WERI-Rb-1 (cell line): ENCODE measurements around the gene ARHGEF12.

Source experiments
- DNase-seq: peaks from one replicate; pipeline ENCODE4 v3.0.0-alpha.2; 2020
- H3K27ac ChIP-seq: fragments of 250-450 bp; sonication (Bioruptor Pico); 2 replicates; pipeline ENCODE4 v1.5.1; 2020; ENCODE audit warnings: mild to moderate bottlenecking, moderate library complexity
- H3K27me3 ChIP-seq: fragments of 250-450 bp; sonication (Bioruptor Pico); 2 replicates; pipeline ENCODE4 v1.5.1; 2021; ENCODE audit warnings: mild to moderate bottlenecking, low read depth, moderate library complexity; ENCODE audit not compliant: insufficient read depth, severe bottlenecking
- H3K36me3 ChIP-seq: fragments of 250-450 bp; sonication (Bioruptor Pico); 2 replicates; pipeline ENCODE4 v1.5.1; 2020; ENCODE audit warnings: mild to moderate bottlenecking, moderate library complexity
- H3K4me3 ChIP-seq: 2 replicates; pipeline ENCODE4 v1.5.1; 2011; ENCODE audit warnings: low read depth, mild to moderate bottlenecking, control low read depth, low read length
- H3K9me3 ChIP-seq: fragments of 250-450 bp; sonication (Bioruptor Pico); 2 replicates; pipeline ENCODE4 v1.5.1; 2021; ENCODE audit warnings: mild to moderate bottlenecking, moderate library complexity; ENCODE audit not compliant: severe bottlenecking
- CTCF ChIP-seq: IDR thresholded peaks from 2 replicates; pipeline ENCODE4 v1.5.1; 2011; ENCODE audit warnings: low read depth, mild to moderate bottlenecking, control low read depth, inconsistent platforms, low read length

ARHGEF12 gene

GRCh38 chr11:120529214-120529613 is 193.0 kb downstream of the ARHGEF12 start:
- Histone ChIP-seq H3K36me3 (no peaks in the 10 kb centered on the region), H3K27me3 (no peaks in the 10 kb centered on the region), H3K9me3 (no peaks in the 10 kb centered on the region), H3K4me3 (no peak overlapping the region), H3K27ac (no peak overlapping the region)
- TF ChIP-seq CTCF, result no peak
- DNase-seq, result no peak

- TF ChIP-seq CTCF, result no peak
- H3K9me3 ChIP-seq, result no peaks in the 10 kb centered on the region
- no peaks in the 10 kb centered on the region for H3K27me3 ChIP-seq
- no peaks in the 10 kb centered on the region for H3K36me3 ChIP-seq
- no peak overlapping the region for H3K27ac ChIP-seq
- no peak for DNase-seq
- no peak overlapping the region for H3K4me3 ChIP-seq
Observed at GRCh38 chr11:120529911-120530310, 193.7 kb downstream of the ARHGEF12 start.

DNA sequence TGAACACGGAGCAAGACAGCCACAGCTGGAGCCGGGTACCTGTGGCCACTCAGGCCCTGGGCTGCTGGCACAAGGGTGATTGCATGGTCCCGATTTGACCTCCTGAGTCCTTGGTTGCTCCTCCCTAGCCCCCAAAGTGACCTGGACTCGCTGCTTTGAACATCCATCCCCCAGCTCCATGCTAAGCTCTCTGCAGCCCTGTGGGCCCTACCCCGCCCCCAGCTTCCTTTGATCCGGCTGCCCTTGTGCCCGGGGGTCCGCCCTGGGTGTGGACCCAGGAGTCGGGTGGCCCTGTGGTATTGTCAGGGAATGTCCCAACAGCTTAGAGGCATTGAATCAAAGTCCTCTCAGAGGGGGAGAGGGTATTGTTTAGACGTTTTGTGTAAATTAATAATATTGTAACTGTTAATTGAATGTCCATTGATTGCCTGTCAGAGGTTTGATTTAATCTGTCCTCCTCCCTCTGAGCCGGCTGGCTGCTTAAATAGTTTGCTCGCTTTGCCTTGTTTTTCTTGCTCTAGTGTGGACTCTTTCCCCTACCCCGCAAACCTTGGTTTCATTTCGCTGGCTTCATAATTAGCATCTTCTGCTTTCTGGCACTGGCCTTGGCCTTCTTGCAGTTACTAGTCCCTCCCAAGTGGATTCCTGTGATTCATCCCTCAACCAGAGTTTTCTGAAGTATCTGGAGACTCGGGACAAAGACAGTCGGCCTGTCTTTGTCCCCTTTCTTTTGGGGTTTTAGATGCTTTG is 196.0 kb downstream of the ARHGEF12 start:
- Histone ChIP-seq H3K27ac (no peak overlapping the region), H3K4me3 (no peak overlapping the region)
- no peak for TF ChIP-seq CTCF

GRCh38 chr11:120532832-120533196 is 196.6 kb downstream of the ARHGEF12 start:
- Histone ChIP-seq H3K4me3 (no peak overlapping the region), H3K9me3 (no peaks in the 10 kb centered on the region), H3K27me3 (no peaks in the 10 kb centered on the region), H3K36me3 (no peaks in the 10 kb centered on the region), H3K27ac (no peak overlapping the region)
- TF ChIP-seq CTCF, result no peak
- DNase-seq, result no peak

More for the DNA sequence above, 196.0 kb downstream of the ARHGEF12 start:
- Histone ChIP-seq H3K27me3 (no peaks in the 10 kb centered on the region), H3K9me3 (no peaks in the 10 kb centered on the region), H3K36me3 (no peaks in the 10 kb centered on the region)
- DNase-seq, result no peak

DNA sequence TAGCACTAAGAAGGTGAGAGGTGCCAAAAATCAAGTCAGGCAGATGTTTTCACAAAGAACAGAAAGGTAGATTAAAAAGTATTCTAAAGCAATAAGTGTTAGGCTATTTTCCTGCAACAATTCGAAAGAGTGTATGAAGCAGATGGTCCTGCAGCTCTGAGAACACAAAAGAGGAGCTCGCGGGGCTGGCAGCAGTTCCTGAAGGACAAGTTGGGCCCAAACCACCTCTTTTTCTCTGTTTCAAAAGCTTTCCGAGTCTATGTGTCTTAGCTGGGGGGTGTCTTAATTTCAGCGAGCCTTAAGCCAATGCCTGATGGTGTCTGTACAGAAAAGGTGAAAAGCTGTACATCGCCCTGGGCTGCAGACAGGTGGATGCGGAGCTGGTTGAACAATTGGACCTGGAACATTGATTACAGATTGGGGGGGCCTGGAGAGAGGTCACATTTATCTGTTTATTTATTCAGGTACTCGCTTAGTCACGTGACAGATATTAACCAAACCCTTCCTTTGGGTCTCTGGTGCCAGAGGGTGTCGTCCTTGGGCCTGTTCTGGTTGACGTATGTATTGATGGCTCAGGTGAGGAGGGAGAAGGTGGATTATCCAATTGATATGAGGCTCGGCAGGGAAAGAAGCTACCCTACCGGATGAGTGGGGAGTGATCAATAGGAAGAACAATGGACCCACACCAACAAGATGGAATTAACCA is 200.0 kb downstream of the ARHGEF12 start:
- no peak for TF ChIP-seq CTCF
- no peak overlapping the region for H3K27ac ChIP-seq
- H3K36me3 ChIP-seq, result no peaks in the 10 kb centered on the region
- H3K4me3 ChIP-seq, result no peak overlapping the region
- no peaks in the 10 kb centered on the region for H3K27me3 ChIP-seq
- no peak for DNase-seq
- no peaks in the 10 kb centered on the region for H3K9me3 ChIP-seq
